GM23338 (cell line): ENCODE data around the gene SERPINB12. TPM values are rescaled to one million over a fixed set of nuclear protein-coding genes. Genes with fewer than 3 reads are reported as not detected.
A peak's percentile ranks its signal among the peaks of the same experiment; 100 is the strongest.

Source experiments
- ATAC-seq: fragments of 200-7000 bp; cut with Tn5 transposase; 3 replicates; pipeline ENCODE4 v1.9.1; 2020
- DNase-seq: peaks from one replicate; pipeline ENCODE4 v3.0.0-alpha.2; 2015; ENCODE audit warnings: low spot score
- H2AFZ ChIP-seq: fragments of 200-600 bp; sonication (generic); 2 replicates; pipeline ENCODE4 v1.8.0; 2016; ENCODE audit warnings: antibody characterized with exemption, mild to moderate bottlenecking, moderate library complexity
- H3F3A ChIP-seq: fragments of 200-600 bp; sonication (generic); replicated peaks from 2 replicates; pipeline ENCODE4 v1.8.0; 2017; ENCODE audit warnings: antibody characterized with exemption, mixed run types, low read depth
- H3K27ac ChIP-seq: fragments of 200-600 bp; sonication (generic); 2 replicates; pipeline ENCODE4 v1.6.1; 2016; ENCODE audit warnings: low read depth
- H3K27me3 ChIP-seq: fragments of 200-600 bp; sonication (generic); 2 replicates; pipeline ENCODE4 v1.8.0; 2016; ENCODE audit warnings: mild to moderate bottlenecking, mixed run types, moderate library complexity; ENCODE audit not compliant: insufficient read depth
- H3K36me3 ChIP-seq: fragments of 200-600 bp; sonication (generic); 2 replicates; pipeline ENCODE4 v1.8.0; 2016; ENCODE audit warnings: mild to moderate bottlenecking; ENCODE audit not compliant: insufficient read depth
- H3K4me1 ChIP-seq: fragments of 200-600 bp; sonication (generic); 2 replicates; pipeline ENCODE4 v1.8.0; 2016; ENCODE audit warnings: mild to moderate bottlenecking, moderate library complexity; ENCODE audit not compliant: insufficient read depth
- H3K4me2 ChIP-seq: fragments of 200-600 bp; sonication (generic); 2 replicates; pipeline ENCODE4 v1.7.1; 2017; ENCODE audit warnings: mixed run types
- H3K4me3 ChIP-seq: fragments of 200-600 bp; sonication (generic); 2 replicates; pipeline ENCODE4 v1.6.1; 2016; ENCODE audit warnings: mixed run types
- H3K79me2 ChIP-seq: fragments of 200-600 bp; sonication (generic); replicated peaks from 2 replicates; pipeline ENCODE4 v1.8.0; 2017; ENCODE audit warnings: mild to moderate bottlenecking; ENCODE audit not compliant: insufficient read depth
- H3K9me2 ChIP-seq: fragments of 200-600 bp; sonication (generic); 2 replicates; pipeline ENCODE4 v1.8.0; 2017; ENCODE audit not compliant: insufficient read depth
- H4K20me1 ChIP-seq: fragments of 200-600 bp; sonication (generic); replicated peaks from 2 replicates; pipeline ENCODE4 v1.8.0; 2017; ENCODE audit warnings: mild to moderate bottlenecking; ENCODE audit not compliant: insufficient read depth
- H3K27ac Mint-ChIP-seq: 2 replicates; pipeline ENCODE4 v1.8.0; 2020; ENCODE audit warnings: inconsistent platforms, mild to moderate bottlenecking, moderate library complexity, mixed read lengths
- H3K27me3 Mint-ChIP-seq: 3 replicates; pipeline ENCODE4 v1.8.0; 2022; ENCODE audit warnings: low read depth, mild to moderate bottlenecking, moderate library complexity, mixed read lengths, inconsistent platforms; ENCODE audit not compliant: insufficient read depth, poor library complexity
- H3K36me3 Mint-ChIP-seq: 3 replicates; pipeline ENCODE4 v1.8.0; 2021; ENCODE audit warnings: low read depth, mild to moderate bottlenecking, inconsistent platforms, moderate library complexity, mixed read lengths
- H3K4me1 Mint-ChIP-seq: 3 replicates; pipeline ENCODE4 v1.8.0; 2020; ENCODE audit warnings: mild to moderate bottlenecking, inconsistent platforms, mixed read lengths
- H3K4me3 Mint-ChIP-seq: 3 replicates; pipeline ENCODE4 v1.8.0; 2021; ENCODE audit warnings: moderate library complexity, mild to moderate bottlenecking, inconsistent platforms, mixed read lengths
- H3K9me3 Mint-ChIP-seq: 3 replicates; pipeline ENCODE4 v1.8.0; 2020; ENCODE audit warnings: moderate library complexity, mild to moderate bottlenecking, inconsistent platforms, mixed read lengths
- EZH2phosphoT487 ChIP-seq: fragments of 200-600 bp; sonication (generic); IDR thresholded peaks from one replicate; pipeline ENCODE4 v1.8.1; 2018; ENCODE audit warnings: antibody characterized with exemption; ENCODE audit not compliant: unreplicated experiment
- ZNF114 ChIP-seq: fragments of 250-450 bp; sonication (Bioruptor Pico); IDR thresholded peaks from 2 replicates; pipeline ENCODE4 v1.5.0; 2020; ENCODE audit warnings: mild to moderate bottlenecking, moderate library complexity
- polyA plus RNA-seq: library from polyadenylated mRNA; unstranded; fragments of >200 nt; fragmentation: Nextera tagmentation; extraction: Ambion mirVana; gene quantifications from 2 replicates; pipeline ENCODE4 v1.2.1, GENCODE V29; 2016
- total RNA-seq: library from RNA; depleted of rRNA; stranded (reverse); fragments of >200 nt; shearing (Covaris generic); gene quantifications from 2 replicates; pipeline ENCODE4 v1.2.3, GENCODE V29; 2014
- TF ChIP-seq, protein P1 (sequence below), 2 experiments: fragments of 200-600 bp in 1 of 2; sonication (generic) in 1 of 2; conservative IDR thresholded peaks; 2 replicates each; pipeline versions ENCODE4 v1.5.1 to v1.6.1; 2016 to 2017; ENCODE audit warnings: antibody characterized with exemption in 2 of 2, low read depth in 2 of 2, mild to moderate bottlenecking in 2 of 2, moderate library complexity in 1 of 2
- TF ChIP-seq, protein P2 (sequence below): fragments of 250-450 bp; sonication (Bioruptor Pico); IDR thresholded peaks from 2 replicates; pipeline ENCODE4 v1.5.0; 2020; ENCODE audit warnings: mild to moderate bottlenecking, moderate library complexity

Gene SERPINB12
- total and polyA plus RNA-seq, 2 experiments from 2014 or later, result not detected

DNA sequence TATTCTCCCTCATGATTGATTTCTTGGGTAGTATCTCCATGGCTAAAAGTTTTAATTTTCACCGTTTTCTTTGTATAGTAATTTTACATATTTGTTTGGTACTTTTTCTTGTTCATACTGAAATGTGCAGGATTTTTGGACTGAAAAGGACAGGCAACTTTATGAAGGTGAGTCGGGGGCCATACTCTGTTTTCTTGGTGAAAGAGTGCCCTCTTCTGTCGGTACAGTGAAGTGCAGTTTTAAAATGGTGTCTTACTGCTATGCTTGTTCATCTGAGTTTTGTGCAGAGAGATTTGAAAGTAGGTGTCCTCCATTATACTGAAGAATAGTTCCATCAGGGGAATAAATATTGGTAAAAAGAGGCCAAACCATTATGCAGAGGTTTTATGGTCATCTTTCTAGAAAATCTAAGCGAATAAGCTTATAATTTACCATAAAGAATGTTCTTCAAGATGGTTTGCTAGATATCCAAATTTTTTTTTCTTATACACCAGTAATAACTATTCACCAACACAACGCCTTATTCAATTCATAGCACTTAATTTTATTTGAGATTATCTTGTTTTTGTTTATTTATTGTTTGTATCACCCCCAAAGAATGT lies 36.3 kb downstream of the SERPINB12 start:
- H3K27me3 Mint-ChIP-seq, result no peaks in the 10 kb centered on the region
- Histone ChIP-seq H3K36me3 (no peaks in the 10 kb centered on the region), H3K79me2 (no peaks in the 10 kb centered on the region), H3K27me3 (no peaks in the 10 kb centered on the region), H3K4me2 (no peak overlapping the region), H3F3A (no peaks in the 10 kb centered on the region), H3K9me2 (no peaks in the 10 kb centered on the region), H3K27ac (no peak overlapping the region), H4K20me1 (no peaks in the 10 kb centered on the region), H3K4me3 (no peak overlapping the region), H2AFZ (no peak overlapping the region), H3K4me1 (no peaks in the 10 kb centered on the region)
- H3K36me3 Mint-ChIP-seq, result no peaks in the 10 kb centered on the region
- TF ChIP-seq EZH2phosphoT487 (no peak), ZNF114 (CRISPR knock-in tag) (no peak)
- TF ChIP-seq, protein P1, sequence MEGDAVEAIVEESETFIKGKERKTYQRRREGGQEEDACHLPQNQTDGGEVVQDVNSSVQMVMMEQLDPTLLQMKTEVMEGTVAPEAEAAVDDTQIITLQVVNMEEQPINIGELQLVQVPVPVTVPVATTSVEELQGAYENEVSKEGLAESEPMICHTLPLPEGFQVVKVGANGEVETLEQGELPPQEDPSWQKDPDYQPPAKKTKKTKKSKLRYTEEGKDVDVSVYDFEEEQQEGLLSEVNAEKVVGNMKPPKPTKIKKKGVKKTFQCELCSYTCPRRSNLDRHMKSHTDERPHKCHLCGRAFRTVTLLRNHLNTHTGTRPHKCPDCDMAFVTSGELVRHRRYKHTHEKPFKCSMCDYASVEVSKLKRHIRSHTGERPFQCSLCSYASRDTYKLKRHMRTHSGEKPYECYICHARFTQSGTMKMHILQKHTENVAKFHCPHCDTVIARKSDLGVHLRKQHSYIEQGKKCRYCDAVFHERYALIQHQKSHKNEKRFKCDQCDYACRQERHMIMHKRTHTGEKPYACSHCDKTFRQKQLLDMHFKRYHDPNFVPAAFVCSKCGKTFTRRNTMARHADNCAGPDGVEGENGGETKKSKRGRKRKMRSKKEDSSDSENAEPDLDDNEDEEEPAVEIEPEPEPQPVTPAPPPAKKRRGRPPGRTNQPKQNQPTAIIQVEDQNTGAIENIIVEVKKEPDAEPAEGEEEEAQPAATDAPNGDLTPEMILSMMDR (conservative IDR thresholded peaks at IDR 0.05; ENCODE audit: low read depth in 2 of 2), result peak; percentile 88 to 90
- TF ChIP-seq, protein P2, sequence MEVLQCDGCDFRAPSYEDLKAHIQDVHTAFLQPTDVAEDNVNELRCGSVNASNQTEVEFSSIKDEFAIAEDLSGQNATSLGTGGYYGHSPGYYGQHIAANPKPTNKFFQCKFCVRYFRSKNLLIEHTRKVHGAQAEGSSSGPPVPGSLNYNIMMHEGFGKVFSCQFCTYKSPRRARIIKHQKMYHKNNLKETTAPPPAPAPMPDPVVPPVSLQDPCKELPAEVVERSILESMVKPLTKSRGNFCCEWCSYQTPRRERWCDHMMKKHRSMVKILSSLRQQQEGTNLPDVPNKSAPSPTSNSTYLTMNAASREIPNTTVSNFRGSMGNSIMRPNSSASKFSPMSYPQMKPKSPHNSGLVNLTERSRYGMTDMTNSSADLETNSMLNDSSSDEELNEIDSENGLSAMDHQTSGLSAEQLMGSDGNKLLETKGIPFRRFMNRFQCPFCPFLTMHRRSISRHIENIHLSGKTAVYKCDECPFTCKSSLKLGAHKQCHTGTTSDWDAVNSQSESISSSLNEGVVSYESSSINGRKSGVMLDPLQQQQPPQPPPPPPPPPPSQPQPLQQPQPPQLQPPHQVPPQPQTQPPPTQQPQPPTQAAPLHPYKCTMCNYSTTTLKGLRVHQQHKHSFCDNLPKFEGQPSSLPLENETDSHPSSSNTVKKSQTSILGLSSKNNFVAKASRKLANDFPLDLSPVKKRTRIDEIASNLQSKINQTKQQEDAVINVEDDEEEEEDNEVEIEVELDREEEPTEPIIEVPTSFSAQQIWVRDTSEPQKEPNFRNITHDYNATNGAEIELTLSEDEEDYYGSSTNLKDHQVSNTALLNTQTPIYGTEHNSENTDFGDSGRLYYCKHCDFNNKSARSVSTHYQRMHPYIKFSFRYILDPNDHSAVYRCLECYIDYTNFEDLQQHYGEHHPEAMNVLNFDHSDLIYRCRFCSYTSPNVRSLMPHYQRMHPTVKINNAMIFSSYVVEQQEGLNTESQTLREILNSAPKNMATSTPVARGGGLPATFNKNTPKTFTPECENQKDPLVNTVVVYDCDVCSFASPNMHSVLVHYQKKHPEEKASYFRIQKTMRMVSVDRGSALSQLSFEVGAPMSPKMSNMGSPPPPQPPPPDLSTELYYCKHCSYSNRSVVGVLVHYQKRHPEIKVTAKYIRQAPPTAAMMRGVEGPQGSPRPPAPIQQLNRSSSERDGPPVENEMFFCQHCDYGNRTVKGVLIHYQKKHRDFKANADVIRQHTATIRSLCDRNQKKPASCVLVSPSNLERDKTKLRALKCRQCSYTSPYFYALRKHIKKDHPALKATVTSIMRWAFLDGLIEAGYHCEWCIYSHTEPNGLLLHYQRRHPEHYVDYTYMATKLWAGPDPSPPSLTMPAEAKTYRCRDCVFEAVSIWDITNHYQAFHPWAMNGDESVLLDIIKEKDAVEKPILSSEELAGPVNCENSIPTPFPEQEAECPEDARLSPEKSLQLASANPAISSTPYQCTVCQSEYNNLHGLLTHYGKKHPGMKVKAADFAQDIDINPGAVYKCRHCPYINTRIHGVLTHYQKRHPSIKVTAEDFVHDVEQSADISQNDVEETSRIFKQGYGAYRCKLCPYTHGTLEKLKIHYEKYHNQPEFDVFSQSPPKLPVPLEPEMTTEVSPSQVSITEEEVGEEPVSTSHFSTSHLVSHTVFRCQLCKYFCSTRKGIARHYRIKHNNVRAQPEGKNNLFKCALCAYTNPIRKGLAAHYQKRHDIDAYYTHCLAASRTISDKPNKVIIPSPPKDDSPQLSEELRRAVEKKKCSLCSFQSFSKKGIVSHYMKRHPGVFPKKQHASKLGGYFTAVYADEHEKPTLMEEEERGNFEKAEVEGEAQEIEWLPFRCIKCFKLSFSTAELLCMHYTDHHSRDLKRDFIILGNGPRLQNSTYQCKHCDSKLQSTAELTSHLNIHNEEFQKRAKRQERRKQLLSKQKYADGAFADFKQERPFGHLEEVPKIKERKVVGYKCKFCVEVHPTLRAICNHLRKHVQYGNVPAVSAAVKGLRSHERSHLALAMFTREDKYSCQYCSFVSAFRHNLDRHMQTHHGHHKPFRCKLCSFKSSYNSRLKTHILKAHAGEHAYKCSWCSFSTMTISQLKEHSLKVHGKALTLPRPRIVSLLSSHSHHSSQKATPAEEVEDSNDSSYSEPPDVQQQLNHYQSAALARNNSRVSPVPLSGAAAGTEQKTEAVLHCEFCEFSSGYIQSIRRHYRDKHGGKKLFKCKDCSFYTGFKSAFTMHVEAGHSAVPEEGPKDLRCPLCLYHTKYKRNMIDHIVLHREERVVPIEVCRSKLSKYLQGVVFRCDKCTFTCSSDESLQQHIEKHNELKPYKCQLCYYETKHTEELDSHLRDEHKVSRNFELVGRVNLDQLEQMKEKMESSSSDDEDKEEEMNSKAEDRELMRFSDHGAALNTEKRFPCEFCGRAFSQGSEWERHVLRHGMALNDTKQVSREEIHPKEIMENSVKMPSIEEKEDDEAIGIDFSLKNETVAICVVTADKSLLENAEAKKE (CRISPR knock-in tag), result no peak
- no peak overlapping the region for H3K27ac Mint-ChIP-seq
- H3K4me3 Mint-ChIP-seq, result no peak overlapping the region
- ATAC-seq, result peak; percentile 67
- H3K9me3 Mint-ChIP-seq, result no peaks in the 10 kb centered on the region
- DNase-seq, result peak; percentile 61
- H3K4me1 Mint-ChIP-seq, result no peaks in the 10 kb centered on the region
